Measurements from ENCODE around the gene PATJ. TPM values are rescaled to one million over a fixed set of nuclear protein-coding genes. Genes with fewer than 3 reads are reported as not detected.

The PATJ gene
- total RNA-seq, 1 donor from 2014 or later, result 56.2 TPM

- no peak overlapping the region for H3K27ac ChIP-seq
- DNase-seq, result no peak
- no peaks in the 10 kb centered on the region for H3K36me3 ChIP-seq
- intact Hi-C loops (cut with DNase I), result no loop called here
- no peak for ATAC-seq
- H3K9me3 ChIP-seq, result no peaks in the 10 kb centered on the region
- no peak overlapping the region for H3K4me3 ChIP-seq
- H3K4me1 ChIP-seq, result no peaks in the 10 kb centered on the region
- TF ChIP-seq, protein P1, sequence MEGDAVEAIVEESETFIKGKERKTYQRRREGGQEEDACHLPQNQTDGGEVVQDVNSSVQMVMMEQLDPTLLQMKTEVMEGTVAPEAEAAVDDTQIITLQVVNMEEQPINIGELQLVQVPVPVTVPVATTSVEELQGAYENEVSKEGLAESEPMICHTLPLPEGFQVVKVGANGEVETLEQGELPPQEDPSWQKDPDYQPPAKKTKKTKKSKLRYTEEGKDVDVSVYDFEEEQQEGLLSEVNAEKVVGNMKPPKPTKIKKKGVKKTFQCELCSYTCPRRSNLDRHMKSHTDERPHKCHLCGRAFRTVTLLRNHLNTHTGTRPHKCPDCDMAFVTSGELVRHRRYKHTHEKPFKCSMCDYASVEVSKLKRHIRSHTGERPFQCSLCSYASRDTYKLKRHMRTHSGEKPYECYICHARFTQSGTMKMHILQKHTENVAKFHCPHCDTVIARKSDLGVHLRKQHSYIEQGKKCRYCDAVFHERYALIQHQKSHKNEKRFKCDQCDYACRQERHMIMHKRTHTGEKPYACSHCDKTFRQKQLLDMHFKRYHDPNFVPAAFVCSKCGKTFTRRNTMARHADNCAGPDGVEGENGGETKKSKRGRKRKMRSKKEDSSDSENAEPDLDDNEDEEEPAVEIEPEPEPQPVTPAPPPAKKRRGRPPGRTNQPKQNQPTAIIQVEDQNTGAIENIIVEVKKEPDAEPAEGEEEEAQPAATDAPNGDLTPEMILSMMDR (IDR thresholded peaks at IDR 0.05), result no peak
- H3K27me3 ChIP-seq, result no peaks in the 10 kb centered on the region
Observed at GRCh38 chr1:62054188-62054587, 311.9 kb downstream of the PATJ start.

- Histone ChIP-seq H3K27ac (no peak overlapping the region), H3K27me3 (no peaks in the 10 kb centered on the region), H3K4me1 (no peaks in the 10 kb centered on the region), H3K4me3 (no peak overlapping the region), H3K9me3 (no peaks in the 10 kb centered on the region), H3K36me3 (no peaks in the 10 kb centered on the region)
- DNase-seq, result no peak
- intact Hi-C loops (cut with DNase I), result no loop called here
- no peak for ATAC-seq
- TF ChIP-seq, protein P1 (IDR thresholded peaks at IDR 0.05), result no peak
Observed at GRCh38 chr1:62057230-62057629, 314.9 kb downstream of the PATJ start.

DNA sequence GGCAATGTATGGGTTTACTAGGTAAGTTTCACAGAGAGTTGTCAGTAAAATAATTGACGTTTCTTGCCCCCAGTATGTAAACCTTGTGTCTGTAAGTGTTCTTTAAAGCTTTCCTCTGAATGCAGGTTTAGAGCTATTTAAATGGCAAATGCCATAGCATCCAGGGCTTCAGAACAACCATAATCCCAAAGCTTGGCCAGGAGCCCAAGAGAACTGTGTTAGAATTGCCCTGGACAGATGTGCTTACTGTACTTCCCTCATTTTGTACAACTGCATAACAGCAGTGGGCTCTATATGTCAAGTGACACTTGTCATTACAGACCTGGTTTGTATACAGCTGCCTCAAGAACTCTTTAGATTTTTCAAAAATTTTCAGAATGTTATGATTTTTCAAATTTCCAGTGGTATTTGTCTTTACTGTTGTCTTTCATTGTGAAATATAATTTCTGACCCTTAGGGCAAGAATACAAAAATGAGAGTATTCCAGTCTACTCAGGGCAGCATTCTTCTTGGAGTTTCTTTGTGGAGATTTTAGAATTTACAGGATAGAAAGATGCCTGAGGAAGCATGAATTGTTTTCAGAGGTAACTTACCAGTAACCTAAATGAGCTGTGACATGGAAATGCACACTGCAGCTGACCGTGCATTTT, 315.5 kb downstream of the PATJ start:
- Histone ChIP-seq H3K9me3 (no peaks in the 10 kb centered on the region), H3K36me3 (no peaks in the 10 kb centered on the region), H3K4me3 (no peak overlapping the region), H3K27ac (no peak overlapping the region), H3K4me1 (no peaks in the 10 kb centered on the region), H3K27me3 (no peaks in the 10 kb centered on the region)
- ATAC-seq (no peak), DNase-seq (no peak)
- intact Hi-C loops (cut with DNase I), result no loop called here
- TF ChIP-seq, protein P1 (IDR thresholded peaks at IDR 0.05), result no peak

DNA sequence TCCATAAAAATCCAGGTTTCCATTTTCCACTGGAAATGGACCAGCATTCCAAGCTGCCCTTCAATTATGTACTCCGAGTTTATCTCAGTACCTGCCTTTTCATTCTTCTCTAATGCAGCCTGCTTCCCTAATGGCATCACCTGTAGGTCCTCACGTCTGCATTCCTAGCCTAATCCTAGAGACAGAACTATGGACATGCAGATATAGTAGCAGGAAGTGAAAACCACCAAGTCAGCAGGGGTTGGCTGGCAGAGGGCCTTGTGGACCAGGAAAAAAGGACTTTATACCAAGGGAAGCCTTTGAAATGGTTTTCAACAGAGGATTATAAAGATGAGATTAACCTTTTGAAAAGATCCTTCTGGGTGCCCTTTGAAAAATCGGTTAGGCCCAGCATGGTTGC, 316.7 kb downstream of the PATJ start:
- H3K27me3 ChIP-seq, result no peaks in the 10 kb centered on the region
- no peaks in the 10 kb centered on the region for H3K9me3 ChIP-seq
- DNase-seq, result no peak
- H3K36me3 ChIP-seq, result no peaks in the 10 kb centered on the region
- H3K4me1 ChIP-seq, result no peaks in the 10 kb centered on the region
- no peak overlapping the region for H3K4me3 ChIP-seq
- intact Hi-C loops (cut with DNase I), result no loop called here
- TF ChIP-seq, protein P1 (IDR thresholded peaks at IDR 0.05), result no peak
- H3K27ac ChIP-seq, result no peak overlapping the region
- ATAC-seq, result no peak

DNA sequence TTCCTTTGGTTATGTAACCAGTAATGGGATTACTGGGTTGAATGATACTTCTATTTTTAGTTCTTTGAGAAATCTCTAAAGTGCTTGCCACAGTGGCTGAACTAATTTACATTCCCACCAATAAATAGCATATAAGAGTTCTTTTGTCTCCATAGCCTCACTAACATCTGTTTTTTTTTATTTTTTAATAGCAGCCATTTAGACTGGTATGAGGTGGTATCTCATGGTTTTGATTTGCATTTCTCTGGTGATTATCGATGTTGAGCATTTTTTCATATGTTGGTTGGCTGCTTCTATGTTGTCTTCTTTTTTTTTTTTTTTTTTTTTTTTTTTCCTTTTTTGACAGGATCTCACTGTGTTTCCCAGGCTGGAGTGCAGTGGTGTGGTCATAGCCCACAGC, 319.8 kb downstream of the PATJ start:
- no peak overlapping the region for H3K27ac ChIP-seq
- no peak for DNase-seq
- no peak overlapping the region for H3K4me3 ChIP-seq
- H3K4me1 ChIP-seq, result no peaks in the 10 kb centered on the region
- no peaks in the 10 kb centered on the region for H3K27me3 ChIP-seq
- TF ChIP-seq, protein P1 (IDR thresholded peaks at IDR 0.05), result no peak
- intact Hi-C loops (cut with DNase I), result no loop called here
- H3K9me3 ChIP-seq, result no peaks in the 10 kb centered on the region
- H3K36me3 ChIP-seq, result no peaks in the 10 kb centered on the region
- ATAC-seq, result no peak

Data from upper lobe of right lung (tissue), 1 donor.